Fibroblast of pulmonary artery (primary cell): Measurements from ENCODE around the gene ZDHHC22.
A peak's percentile ranks its signal among the peaks of the same experiment; 100 is the strongest.

Experiments
- DNase-seq: peaks from one replicate; pipeline ENCODE4 v3.0.0-alpha.2; 2010; ENCODE audit warnings: low read depth
- H3K4me3 ChIP-seq: replicated peaks from 2 replicates; pipeline ENCODE4 v1.5.1; 2011; ENCODE audit warnings: low read depth, mild to moderate bottlenecking, control low read depth, low read length, moderate library complexity
- TF ChIP-seq, protein P1 (sequence below): IDR thresholded peaks from 2 replicates; pipeline ENCODE4 v1.5.1; 2011; ENCODE audit warnings: mild to moderate bottlenecking, control low read depth, low read length, inconsistent platforms; ENCODE audit errors: missing control alignments

The ZDHHC22 gene

DNA sequence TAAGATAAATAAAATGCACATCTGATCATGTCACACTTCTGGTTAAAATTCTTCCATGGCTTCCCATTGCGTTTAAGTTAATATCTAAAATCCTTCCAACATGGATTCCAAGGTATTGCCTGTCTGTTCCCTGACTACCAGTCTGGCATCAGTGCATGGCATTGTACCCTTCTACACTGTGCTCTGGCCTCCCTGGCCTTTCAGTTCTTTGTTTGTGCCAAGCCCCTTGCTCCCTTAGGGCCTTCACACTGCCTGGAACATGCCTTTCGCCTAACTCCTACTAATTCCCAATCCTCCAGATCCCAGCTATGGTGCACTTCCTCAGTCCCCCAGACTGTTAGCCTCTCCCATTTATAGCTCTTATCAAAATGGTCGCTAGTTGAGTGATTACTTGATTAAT is 37.2 kb downstream of the ZDHHC22 start:
- no peak for DNase-seq
- H3K4me3 ChIP-seq = no peak overlapping the region
- TF ChIP-seq, protein P1, sequence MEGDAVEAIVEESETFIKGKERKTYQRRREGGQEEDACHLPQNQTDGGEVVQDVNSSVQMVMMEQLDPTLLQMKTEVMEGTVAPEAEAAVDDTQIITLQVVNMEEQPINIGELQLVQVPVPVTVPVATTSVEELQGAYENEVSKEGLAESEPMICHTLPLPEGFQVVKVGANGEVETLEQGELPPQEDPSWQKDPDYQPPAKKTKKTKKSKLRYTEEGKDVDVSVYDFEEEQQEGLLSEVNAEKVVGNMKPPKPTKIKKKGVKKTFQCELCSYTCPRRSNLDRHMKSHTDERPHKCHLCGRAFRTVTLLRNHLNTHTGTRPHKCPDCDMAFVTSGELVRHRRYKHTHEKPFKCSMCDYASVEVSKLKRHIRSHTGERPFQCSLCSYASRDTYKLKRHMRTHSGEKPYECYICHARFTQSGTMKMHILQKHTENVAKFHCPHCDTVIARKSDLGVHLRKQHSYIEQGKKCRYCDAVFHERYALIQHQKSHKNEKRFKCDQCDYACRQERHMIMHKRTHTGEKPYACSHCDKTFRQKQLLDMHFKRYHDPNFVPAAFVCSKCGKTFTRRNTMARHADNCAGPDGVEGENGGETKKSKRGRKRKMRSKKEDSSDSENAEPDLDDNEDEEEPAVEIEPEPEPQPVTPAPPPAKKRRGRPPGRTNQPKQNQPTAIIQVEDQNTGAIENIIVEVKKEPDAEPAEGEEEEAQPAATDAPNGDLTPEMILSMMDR = no peak

DNA sequence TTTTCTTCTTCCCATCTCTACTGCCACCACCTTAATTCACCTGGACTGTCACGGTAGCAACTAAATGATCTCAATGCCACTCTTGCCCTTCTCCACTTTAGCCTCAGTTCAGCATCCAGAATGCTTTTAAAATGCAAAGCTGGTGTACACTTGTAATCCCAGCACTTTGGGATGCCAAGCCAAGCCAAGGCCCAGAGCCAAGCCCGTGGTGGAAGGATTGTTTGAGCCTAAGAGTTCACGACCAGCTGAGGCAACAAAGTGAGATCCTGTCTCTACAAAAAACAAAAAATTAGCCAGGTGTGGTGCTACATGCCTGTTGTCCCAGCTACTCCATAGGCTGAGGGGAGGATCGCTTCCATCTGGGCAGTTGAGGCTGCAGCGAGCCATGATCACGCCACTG is 37.6 kb downstream of the ZDHHC22 start:
- TF ChIP-seq, protein P1 = no peak
- DNase-seq = no peak
- H3K4me3 ChIP-seq = no peak overlapping the region

DNA sequence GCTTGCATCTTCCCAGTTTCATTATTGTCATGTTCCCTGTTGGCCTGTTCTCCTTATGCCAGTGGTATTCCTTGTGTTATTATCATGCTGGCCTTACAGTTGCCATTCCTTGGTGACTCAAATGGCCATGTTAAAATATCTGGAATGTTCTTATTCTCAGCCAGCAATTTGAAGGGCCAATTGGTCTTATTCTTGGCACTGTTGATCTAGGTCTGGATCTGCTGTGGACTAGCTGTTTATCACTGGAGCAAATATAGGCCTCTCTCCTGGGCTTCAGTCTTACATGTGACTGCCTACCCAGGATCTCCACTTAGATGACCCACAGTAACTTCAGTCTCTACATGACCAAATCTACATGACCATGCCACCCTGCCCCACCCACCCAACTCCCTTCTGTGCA is 38.1 kb downstream of the ZDHHC22 start:
- TF ChIP-seq, protein P1 = no peak
- H3K4me3 ChIP-seq = no peak overlapping the region
- no peak for DNase-seq

DNA sequence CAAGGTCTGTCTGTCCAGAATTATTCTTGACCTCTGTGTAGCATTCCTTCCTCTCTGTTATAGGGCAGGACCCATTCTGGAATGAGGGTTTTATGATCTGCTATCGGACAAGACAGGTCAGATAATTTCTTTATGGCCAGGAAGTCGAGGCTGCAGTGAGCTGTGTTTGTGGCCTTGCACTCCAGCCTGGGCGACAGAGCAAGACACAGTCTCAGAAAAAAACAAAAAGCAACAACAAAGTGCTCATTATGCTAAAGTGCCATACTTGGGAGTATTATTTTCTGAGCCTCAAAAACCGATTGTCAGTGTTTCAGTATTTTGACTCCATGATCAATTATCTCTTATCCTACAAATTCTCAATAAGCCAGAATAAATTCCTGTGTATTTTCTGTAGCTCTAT is 39.4 kb downstream of the ZDHHC22 start:
- TF ChIP-seq, protein P1 = no peak

DNA sequence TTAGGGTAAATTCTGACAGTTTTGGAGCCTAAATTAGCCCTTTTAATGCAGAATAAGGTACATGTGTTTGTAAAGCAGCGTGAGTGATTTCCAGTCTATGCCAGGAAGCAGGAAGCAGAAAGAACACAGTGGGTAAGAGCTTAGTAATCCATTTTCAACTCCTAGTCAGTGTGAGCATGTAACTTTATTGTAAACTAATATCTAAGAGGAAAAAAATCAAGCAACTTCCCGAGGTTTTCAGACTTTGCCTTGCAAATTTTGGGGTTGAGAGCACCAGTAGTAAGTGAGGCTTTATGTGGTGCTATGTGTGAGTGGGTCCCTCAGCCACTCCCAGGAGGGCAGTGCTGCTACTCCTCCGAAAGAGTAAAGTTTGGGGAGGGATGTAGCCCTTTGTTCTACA is 40.6 kb downstream of the ZDHHC22 start:
- TF ChIP-seq, protein P1 = no peak
- DNase-seq = no peak
- H3K4me3 ChIP-seq = no peak overlapping the region

More for the DNA sequence above, 39.4 kb downstream of the ZDHHC22 start:
- H3K4me3 ChIP-seq = no peak overlapping the region
- DNase-seq = no peak

DNA sequence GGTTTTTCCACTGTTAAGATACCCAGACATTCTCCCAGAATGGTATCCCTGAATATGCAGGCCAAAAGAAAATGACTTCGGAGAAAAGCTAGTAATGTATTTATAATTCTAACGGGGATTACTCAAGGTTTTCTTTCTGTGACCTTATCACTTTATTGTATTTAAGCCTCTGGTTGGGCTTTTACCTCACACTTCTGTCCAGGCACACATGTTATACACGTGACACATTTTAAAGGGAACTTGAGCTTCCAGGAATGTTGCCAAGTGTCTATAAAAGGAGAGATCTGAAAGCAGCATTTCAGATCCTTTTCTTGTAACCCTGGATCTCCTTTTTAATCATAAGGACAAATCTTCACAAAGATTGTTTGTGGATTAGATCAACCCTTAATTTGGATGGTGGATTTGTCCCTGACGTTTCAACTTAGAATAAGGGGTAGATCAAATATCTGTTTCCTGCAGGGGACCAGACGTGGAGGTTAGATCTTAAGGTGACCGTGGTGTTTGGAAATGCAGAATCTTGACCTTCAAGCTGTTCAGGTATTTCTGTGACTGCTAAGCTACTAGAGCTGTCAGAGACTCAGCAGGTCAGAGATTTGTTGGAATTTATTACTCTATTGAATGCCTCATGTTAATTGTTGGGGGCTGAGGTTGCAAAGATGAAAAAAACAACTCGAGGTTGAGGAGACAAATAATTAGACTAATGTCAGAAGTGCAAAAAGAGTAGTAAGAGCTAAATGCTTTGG is 42.0 kb downstream of the ZDHHC22 start:
- DNase-seq = peak; percentile 73
- peak overlapping the region; percentile 97 for H3K4me3 ChIP-seq
- TF ChIP-seq, protein P1 = no peak
